Measurements from ENCODE around the gene DARS1.

DNA sequence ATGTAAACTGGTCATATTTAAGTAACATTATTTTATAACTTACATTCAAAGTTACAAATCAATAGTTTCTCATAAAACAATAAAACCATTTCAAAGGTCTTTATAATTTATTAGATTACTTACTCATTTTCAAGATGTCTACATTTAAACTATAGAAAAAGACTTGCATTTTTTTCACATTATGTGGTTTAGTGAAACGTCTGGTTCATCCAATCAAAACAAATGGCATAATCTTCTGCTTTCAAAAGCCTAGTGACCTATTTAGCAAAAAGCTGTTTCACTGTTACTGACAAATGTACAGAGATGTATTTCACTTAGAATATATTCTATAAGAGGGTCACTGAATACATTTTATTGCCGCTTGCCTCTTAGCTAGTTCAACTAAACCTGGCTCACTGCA, 59.9 kb downstream of the DARS1 start:
- TF ChIP-seq CTCF (conservative IDR thresholded peaks at IDR 0.05; ENCODE audit: low read depth in 2 of 2) (no peak), CREB1 (CRISPR knock-in tag; IDR thresholded peaks at IDR 0.05; ENCODE audit: low read depth) (no peak), EZH2 (IDR thresholded peaks at IDR 0.05; ENCODE audit: low read depth, unreplicated experiment) (no peak), POLR2AphosphoS5 (IDR thresholded peaks at IDR 0.05; ENCODE audit: low read depth) (no peak), ZNF462 (CRISPR knock-in tag; IDR thresholded peaks at IDR 0.05) (no peak), EZH2phosphoT487 (IDR thresholded peaks at IDR 0.05; ENCODE audit: unreplicated experiment) (no peak)
- TF ChIP-seq, protein P1, sequence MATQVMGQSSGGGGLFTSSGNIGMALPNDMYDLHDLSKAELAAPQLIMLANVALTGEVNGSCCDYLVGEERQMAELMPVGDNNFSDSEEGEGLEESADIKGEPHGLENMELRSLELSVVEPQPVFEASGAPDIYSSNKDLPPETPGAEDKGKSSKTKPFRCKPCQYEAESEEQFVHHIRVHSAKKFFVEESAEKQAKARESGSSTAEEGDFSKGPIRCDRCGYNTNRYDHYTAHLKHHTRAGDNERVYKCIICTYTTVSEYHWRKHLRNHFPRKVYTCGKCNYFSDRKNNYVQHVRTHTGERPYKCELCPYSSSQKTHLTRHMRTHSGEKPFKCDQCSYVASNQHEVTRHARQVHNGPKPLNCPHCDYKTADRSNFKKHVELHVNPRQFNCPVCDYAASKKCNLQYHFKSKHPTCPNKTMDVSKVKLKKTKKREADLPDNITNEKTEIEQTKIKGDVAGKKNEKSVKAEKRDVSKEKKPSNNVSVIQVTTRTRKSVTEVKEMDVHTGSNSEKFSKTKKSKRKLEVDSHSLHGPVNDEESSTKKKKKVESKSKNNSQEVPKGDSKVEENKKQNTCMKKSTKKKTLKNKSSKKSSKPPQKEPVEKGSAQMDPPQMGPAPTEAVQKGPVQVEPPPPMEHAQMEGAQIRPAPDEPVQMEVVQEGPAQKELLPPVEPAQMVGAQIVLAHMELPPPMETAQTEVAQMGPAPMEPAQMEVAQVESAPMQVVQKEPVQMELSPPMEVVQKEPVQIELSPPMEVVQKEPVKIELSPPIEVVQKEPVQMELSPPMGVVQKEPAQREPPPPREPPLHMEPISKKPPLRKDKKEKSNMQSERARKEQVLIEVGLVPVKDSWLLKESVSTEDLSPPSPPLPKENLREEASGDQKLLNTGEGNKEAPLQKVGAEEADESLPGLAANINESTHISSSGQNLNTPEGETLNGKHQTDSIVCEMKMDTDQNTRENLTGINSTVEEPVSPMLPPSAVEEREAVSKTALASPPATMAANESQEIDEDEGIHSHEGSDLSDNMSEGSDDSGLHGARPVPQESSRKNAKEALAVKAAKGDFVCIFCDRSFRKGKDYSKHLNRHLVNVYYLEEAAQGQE (IDR thresholded peaks at IDR 0.05; ENCODE audit: unreplicated experiment): no peak
- TF ChIP-seq, protein P2, sequence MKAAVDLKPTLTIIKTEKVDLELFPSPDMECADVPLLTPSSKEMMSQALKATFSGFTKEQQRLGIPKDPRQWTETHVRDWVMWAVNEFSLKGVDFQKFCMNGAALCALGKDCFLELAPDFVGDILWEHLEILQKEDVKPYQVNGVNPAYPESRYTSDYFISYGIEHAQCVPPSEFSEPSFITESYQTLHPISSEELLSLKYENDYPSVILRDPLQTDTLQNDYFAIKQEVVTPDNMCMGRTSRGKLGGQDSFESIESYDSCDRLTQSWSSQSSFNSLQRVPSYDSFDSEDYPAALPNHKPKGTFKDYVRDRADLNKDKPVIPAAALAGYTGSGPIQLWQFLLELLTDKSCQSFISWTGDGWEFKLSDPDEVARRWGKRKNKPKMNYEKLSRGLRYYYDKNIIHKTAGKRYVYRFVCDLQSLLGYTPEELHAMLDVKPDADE (IDR thresholded peaks at IDR 0.05): no peak

All from GM23338 (cell line).